Neural cell (in vitro differentiated cells): Measurements from ENCODE around the gene EPHA6.

ENCODE experiments used
- EZH2 ChIP-seq: fragments of 200-600, 300-800 bp; shearing (Covaris generic), sonication (generic); IDR thresholded peaks from 2 replicates; pipeline ENCODE4 v1.6.1; 2014; ENCODE audit warnings: antibody characterized with exemption, low read length, borderline replicate concordance, mild to moderate bottlenecking; ENCODE audit not compliant: insufficient read depth, poor library complexity, severe bottlenecking
- MXI1 ChIP-seq: fragments of 450-650 bp; conservative IDR thresholded peaks from 2 replicates; pipeline ENCODE4 v1.6.1; 2014; ENCODE audit warnings: antibody characterized with exemption, mild to moderate bottlenecking; ENCODE audit not compliant: poor library complexity, severe bottlenecking
- POLR2AphosphoS5 ChIP-seq: IDR thresholded peaks from 2 replicates; pipeline ENCODE4 v1.6.1; 2012
- RAD21 ChIP-seq: fragments of 450-650 bp; conservative IDR thresholded peaks from 2 replicates; pipeline ENCODE4 v1.6.1; 2014; ENCODE audit warnings: antibody characterized with exemption, mild to moderate bottlenecking, moderate library complexity
- TF ChIP-seq, protein P1 (sequence below): fragments of 450-650 bp; IDR thresholded peaks from 2 replicates; pipeline ENCODE4 v1.5.1; 2014; ENCODE audit warnings: antibody characterized with exemption, mild to moderate bottlenecking, moderate library complexity; ENCODE audit not compliant: poor library complexity, severe bottlenecking
- TF ChIP-seq, protein P2 (sequence below): IDR thresholded peaks from 2 replicates; pipeline ENCODE4 v1.6.1; 2012; ENCODE audit warnings: borderline replicate concordance

DNA sequence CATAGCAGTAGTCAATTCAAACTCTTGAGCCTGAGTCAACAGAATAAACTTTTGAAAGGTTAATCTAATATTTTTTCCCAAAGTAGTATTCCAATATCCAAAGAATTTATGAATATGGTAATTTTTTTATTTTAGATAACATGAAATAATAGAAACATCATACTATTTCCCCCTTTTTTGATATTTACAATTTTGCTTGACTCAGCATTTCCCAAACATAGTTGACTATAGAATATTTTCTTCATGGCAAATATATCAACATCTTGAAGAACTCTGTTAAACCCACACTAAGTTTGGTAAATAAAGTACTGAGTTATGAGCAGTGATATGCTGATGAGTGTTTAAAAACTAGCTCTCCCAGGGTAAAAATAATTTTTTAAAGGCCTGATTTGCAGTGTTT is 570.2 kb downstream of the EPHA6 start:
- TF ChIP-seq, protein P1, sequence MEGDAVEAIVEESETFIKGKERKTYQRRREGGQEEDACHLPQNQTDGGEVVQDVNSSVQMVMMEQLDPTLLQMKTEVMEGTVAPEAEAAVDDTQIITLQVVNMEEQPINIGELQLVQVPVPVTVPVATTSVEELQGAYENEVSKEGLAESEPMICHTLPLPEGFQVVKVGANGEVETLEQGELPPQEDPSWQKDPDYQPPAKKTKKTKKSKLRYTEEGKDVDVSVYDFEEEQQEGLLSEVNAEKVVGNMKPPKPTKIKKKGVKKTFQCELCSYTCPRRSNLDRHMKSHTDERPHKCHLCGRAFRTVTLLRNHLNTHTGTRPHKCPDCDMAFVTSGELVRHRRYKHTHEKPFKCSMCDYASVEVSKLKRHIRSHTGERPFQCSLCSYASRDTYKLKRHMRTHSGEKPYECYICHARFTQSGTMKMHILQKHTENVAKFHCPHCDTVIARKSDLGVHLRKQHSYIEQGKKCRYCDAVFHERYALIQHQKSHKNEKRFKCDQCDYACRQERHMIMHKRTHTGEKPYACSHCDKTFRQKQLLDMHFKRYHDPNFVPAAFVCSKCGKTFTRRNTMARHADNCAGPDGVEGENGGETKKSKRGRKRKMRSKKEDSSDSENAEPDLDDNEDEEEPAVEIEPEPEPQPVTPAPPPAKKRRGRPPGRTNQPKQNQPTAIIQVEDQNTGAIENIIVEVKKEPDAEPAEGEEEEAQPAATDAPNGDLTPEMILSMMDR, result no peak
- TF ChIP-seq RAD21, result no peak
- TF ChIP-seq MXI1, result no peak
- no peak for TF ChIP-seq POLR2AphosphoS5
- TF ChIP-seq, protein P2, sequence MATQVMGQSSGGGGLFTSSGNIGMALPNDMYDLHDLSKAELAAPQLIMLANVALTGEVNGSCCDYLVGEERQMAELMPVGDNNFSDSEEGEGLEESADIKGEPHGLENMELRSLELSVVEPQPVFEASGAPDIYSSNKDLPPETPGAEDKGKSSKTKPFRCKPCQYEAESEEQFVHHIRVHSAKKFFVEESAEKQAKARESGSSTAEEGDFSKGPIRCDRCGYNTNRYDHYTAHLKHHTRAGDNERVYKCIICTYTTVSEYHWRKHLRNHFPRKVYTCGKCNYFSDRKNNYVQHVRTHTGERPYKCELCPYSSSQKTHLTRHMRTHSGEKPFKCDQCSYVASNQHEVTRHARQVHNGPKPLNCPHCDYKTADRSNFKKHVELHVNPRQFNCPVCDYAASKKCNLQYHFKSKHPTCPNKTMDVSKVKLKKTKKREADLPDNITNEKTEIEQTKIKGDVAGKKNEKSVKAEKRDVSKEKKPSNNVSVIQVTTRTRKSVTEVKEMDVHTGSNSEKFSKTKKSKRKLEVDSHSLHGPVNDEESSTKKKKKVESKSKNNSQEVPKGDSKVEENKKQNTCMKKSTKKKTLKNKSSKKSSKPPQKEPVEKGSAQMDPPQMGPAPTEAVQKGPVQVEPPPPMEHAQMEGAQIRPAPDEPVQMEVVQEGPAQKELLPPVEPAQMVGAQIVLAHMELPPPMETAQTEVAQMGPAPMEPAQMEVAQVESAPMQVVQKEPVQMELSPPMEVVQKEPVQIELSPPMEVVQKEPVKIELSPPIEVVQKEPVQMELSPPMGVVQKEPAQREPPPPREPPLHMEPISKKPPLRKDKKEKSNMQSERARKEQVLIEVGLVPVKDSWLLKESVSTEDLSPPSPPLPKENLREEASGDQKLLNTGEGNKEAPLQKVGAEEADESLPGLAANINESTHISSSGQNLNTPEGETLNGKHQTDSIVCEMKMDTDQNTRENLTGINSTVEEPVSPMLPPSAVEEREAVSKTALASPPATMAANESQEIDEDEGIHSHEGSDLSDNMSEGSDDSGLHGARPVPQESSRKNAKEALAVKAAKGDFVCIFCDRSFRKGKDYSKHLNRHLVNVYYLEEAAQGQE, result no peak
- no peak for TF ChIP-seq EZH2
